ENCODE measurements around the gene RGS7.
"Not testable (repeated sequence)": the region's sequence is repeated elsewhere in the genome, so short reads cannot be mapped to it uniquely, and the experiment has no call there.

The RGS7 gene

DNA sequence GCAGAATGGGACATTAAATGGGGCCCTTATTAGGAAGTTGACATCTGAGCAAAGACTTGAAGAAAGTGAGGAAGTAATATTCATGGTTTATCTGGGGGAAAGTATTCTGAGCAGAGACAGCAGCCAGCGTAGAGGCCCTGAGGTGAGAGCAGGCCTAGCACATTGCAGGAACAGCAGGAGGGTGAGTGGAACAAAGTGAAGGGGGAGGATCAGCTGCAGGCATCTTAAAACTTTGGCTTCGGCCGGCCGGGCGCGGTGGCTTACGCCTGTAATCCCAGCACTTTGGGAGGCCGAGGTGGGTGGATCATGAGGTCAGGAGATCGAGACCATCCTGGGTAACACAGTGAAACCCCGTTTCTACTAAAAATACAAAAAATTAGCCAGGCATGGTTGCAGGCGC lies 55.0 kb downstream of the RGS7 start:
- peaks cover 14% of the 10 kb centered on the region for H3K4me1 ChIP-seq (ENCODE audit: control insufficient read depth, low read depth, low read length)
- not testable (repeated sequence) for H3K27me3 ChIP-seq (ENCODE audit: control insufficient read depth, insufficient read depth, low read length); H3K27ac ChIP-seq (ENCODE audit: low read length); H3K36me3 ChIP-seq (ENCODE audit: control insufficient read depth, low read depth, low read length); H3K4me3 ChIP-seq (ENCODE audit: low read length); H3K9me3 ChIP-seq (ENCODE audit: control insufficient read depth, low read depth, low read length); H3K9ac ChIP-seq (ENCODE audit: low read length)

- no peak overlapping the region for H3K4me3 ChIP-seq (ENCODE audit: low read length)
- no peak overlapping the region for H3K9ac ChIP-seq (ENCODE audit: low read length)
- peaks cover 14% of the 10 kb centered on the region for H3K4me1 ChIP-seq (ENCODE audit: control insufficient read depth, low read depth, low read length)
- no peaks in the 10 kb centered on the region for H3K27me3 ChIP-seq (ENCODE audit: control insufficient read depth, insufficient read depth, low read length)
- H3K9me3 ChIP-seq (ENCODE audit: control insufficient read depth, low read depth, low read length): peaks cover 3% of the 10 kb centered on the region
- no peaks in the 10 kb centered on the region for H3K36me3 ChIP-seq (ENCODE audit: control insufficient read depth, low read depth, low read length)
- H3K27ac ChIP-seq (ENCODE audit: low read length): no peak overlapping the region
Observed at GRCh38 chr1:241299347-241299746, 57.7 kb downstream of the RGS7 start.

GRCh38 chr1:241292973-241293372 lies 64.0 kb downstream of the RGS7 start:
- Histone ChIP-seq H3K4me3 (ENCODE audit: low read length) (no peak overlapping the region), H3K27me3 (ENCODE audit: control insufficient read depth, insufficient read depth, low read length) (no peaks in the 10 kb centered on the region), H3K9me3 (ENCODE audit: control insufficient read depth, low read depth, low read length) (no peaks in the 10 kb centered on the region), H3K4me1 (ENCODE audit: control insufficient read depth, low read depth, low read length) (no peaks in the 10 kb centered on the region), H3K36me3 (ENCODE audit: control insufficient read depth, low read depth, low read length) (no peaks in the 10 kb centered on the region), H3K27ac (ENCODE audit: low read length) (no peak overlapping the region), H3K9ac (ENCODE audit: low read length) (no peak overlapping the region)

- H3K4me1 ChIP-seq (ENCODE audit: control insufficient read depth, low read depth, low read length); H3K27me3 ChIP-seq (ENCODE audit: control insufficient read depth, insufficient read depth, low read length); H3K9me3 ChIP-seq (ENCODE audit: control insufficient read depth, low read depth, low read length); H3K36me3 ChIP-seq (ENCODE audit: control insufficient read depth, low read depth, low read length); H3K9ac ChIP-seq (ENCODE audit: low read length); H3K4me3 ChIP-seq (ENCODE audit: low read length); H3K27ac ChIP-seq (ENCODE audit: low read length): not testable (repeated sequence)
Observed at GRCh38 chr1:241291548-241291947, 65.5 kb downstream of the RGS7 start.

GRCh38 chr1:241286486-241286885 lies 70.5 kb downstream of the RGS7 start:
- Histone ChIP-seq H3K27ac (ENCODE audit: low read length) (no peak overlapping the region), H3K9me3 (ENCODE audit: control insufficient read depth, low read depth, low read length) (no peaks in the 10 kb centered on the region), H3K4me1 (ENCODE audit: control insufficient read depth, low read depth, low read length) (no peaks in the 10 kb centered on the region), H3K27me3 (ENCODE audit: control insufficient read depth, insufficient read depth, low read length) (no peaks in the 10 kb centered on the region), H3K36me3 (ENCODE audit: control insufficient read depth, low read depth, low read length) (no peaks in the 10 kb centered on the region), H3K9ac (ENCODE audit: low read length) (no peak overlapping the region), H3K4me3 (ENCODE audit: low read length) (no peak overlapping the region)

DNA sequence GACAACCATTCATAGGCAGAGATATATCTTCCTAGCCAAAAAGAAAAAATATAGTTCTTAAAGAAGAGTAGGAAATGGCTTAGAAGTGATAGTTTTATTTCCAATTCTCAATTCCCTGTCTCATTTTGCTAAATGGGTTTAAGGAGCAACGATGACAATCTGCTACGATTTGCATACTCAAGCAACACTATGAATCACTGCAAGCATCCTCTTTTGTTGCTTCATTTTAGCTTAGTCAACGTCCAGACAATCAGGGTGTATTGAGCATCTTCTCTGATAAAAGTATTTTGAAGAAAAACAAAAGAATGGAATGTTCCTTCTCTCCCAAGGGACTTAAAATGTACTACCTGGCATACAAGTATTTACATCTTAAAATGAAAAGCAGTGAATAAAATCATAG lies 80.6 kb downstream of the RGS7 start:
- Histone ChIP-seq H3K9ac (ENCODE audit: low read length) (no peak overlapping the region), H3K36me3 (ENCODE audit: control insufficient read depth, low read depth, low read length) (no peaks in the 10 kb centered on the region), H3K9me3 (ENCODE audit: control insufficient read depth, low read depth, low read length) (no peaks in the 10 kb centered on the region), H3K27me3 (ENCODE audit: control insufficient read depth, insufficient read depth, low read length) (no peaks in the 10 kb centered on the region), H3K4me3 (ENCODE audit: low read length) (no peak overlapping the region), H3K4me1 (ENCODE audit: control insufficient read depth, low read depth, low read length) (no peaks in the 10 kb centered on the region), H3K27ac (ENCODE audit: low read length) (no peak overlapping the region)

DNA sequence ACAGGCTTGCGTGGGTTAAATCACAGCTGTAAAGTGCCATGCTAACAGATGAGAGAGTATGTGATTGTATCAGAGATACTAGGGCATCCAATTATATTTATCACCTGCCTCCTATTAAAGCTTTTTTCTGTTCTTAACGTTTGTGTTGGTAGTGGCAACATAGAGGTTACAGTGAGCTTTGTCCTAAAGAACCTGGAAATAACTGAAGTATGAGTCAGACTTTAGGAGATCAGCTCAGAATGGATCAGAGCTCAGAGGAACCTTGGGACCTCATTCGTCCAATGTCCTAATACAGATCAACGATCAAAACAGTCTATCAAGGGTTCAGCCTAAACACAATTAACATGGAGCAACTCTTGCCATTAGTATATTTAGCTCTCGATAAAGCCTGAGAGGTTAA lies 81.0 kb downstream of the RGS7 start:
- Histone ChIP-seq H3K9me3 (ENCODE audit: control insufficient read depth, low read depth, low read length) (no peaks in the 10 kb centered on the region), H3K27ac (ENCODE audit: low read length) (no peak overlapping the region), H3K4me3 (ENCODE audit: low read length) (no peak overlapping the region)

GRCh38 chr1:241275226-241275625 lies 81.8 kb downstream of the RGS7 start:
- no peaks in the 10 kb centered on the region for H3K27me3 ChIP-seq (ENCODE audit: control insufficient read depth, insufficient read depth, low read length)
- H3K36me3 ChIP-seq (ENCODE audit: control insufficient read depth, low read depth, low read length): no peaks in the 10 kb centered on the region
- no peaks in the 10 kb centered on the region for H3K9me3 ChIP-seq (ENCODE audit: control insufficient read depth, low read depth, low read length)
- no peak overlapping the region for H3K27ac ChIP-seq (ENCODE audit: low read length)
- H3K9ac ChIP-seq (ENCODE audit: low read length): no peak overlapping the region
- no peak overlapping the region for H3K4me3 ChIP-seq (ENCODE audit: low read length)
- no peaks in the 10 kb centered on the region for H3K4me1 ChIP-seq (ENCODE audit: control insufficient read depth, low read depth, low read length)

More for the DNA sequence above, 81.0 kb downstream of the RGS7 start:
- Histone ChIP-seq H3K4me1 (ENCODE audit: control insufficient read depth, low read depth, low read length) (no peaks in the 10 kb centered on the region), H3K27me3 (ENCODE audit: control insufficient read depth, insufficient read depth, low read length) (no peaks in the 10 kb centered on the region), H3K9ac (ENCODE audit: low read length) (no peak overlapping the region), H3K36me3 (ENCODE audit: control insufficient read depth, low read depth, low read length) (no peaks in the 10 kb centered on the region)

DNA sequence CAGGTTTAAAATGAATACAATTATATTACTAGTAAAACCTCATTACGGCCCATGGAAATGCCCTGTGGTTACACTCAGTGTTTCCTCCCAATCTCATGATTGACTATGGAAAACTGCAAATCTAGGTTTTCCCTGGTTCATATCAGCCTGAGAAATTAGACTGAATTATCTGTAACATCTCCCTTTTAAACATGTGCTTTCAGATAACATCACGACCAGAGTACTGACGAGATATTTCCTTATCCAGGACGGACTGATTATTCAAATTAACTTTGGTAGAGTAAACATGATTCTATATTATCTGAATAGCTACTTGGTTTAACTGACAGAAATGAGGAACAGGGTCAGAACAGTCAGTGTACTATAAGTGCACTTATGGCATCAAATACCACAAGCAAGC lies 82.3 kb downstream of the RGS7 start:
- H3K27ac ChIP-seq (ENCODE audit: low read length): no peak overlapping the region

DNA sequence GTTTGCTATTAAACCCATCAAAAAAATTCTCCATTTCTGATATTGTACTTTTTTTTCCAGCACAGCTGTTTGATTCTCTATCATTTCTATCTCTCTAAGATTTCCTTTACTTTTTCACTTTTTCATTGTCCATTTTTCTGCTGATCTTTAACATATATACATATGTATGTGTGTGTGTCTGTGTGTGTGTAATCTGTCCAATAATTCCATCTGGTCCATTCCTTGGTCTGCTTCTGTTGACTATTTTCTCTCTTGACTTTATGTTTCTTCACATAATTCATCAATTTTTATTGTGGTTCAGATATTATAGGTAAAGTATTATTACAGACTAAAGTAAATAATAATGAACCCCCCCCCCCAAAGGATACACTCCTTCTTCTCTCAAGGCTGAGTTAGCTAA lies 84.2 kb downstream of the RGS7 start:
- H3K4me3 ChIP-seq (ENCODE audit: low read length): no peak overlapping the region
- no peaks in the 10 kb centered on the region for H3K9me3 ChIP-seq (ENCODE audit: control insufficient read depth, low read depth, low read length)
- H3K36me3 ChIP-seq (ENCODE audit: control insufficient read depth, low read depth, low read length): no peaks in the 10 kb centered on the region
- no peaks in the 10 kb centered on the region for H3K27me3 ChIP-seq (ENCODE audit: control insufficient read depth, insufficient read depth, low read length)
- no peak overlapping the region for H3K27ac ChIP-seq (ENCODE audit: low read length)
- no peaks in the 10 kb centered on the region for H3K4me1 ChIP-seq (ENCODE audit: control insufficient read depth, low read depth, low read length)
- H3K9ac ChIP-seq (ENCODE audit: low read length): no peak overlapping the region

More for the DNA sequence above, 82.3 kb downstream of the RGS7 start:
- Histone ChIP-seq H3K27me3 (ENCODE audit: control insufficient read depth, insufficient read depth, low read length) (no peaks in the 10 kb centered on the region), H3K36me3 (ENCODE audit: control insufficient read depth, low read depth, low read length) (no peaks in the 10 kb centered on the region), H3K4me1 (ENCODE audit: control insufficient read depth, low read depth, low read length) (no peaks in the 10 kb centered on the region), H3K9ac (ENCODE audit: low read length) (no peak overlapping the region), H3K9me3 (ENCODE audit: control insufficient read depth, low read depth, low read length) (no peaks in the 10 kb centered on the region), H3K4me3 (ENCODE audit: low read length) (no peak overlapping the region)

- H3K36me3 ChIP-seq (ENCODE audit: control insufficient read depth, low read depth, low read length): no peaks in the 10 kb centered on the region
- no peaks in the 10 kb centered on the region for H3K4me1 ChIP-seq (ENCODE audit: control insufficient read depth, low read depth, low read length)
- H3K27me3 ChIP-seq (ENCODE audit: control insufficient read depth, insufficient read depth, low read length): no peaks in the 10 kb centered on the region
- H3K4me3 ChIP-seq (ENCODE audit: low read length): no peak overlapping the region
- no peak overlapping the region for H3K27ac ChIP-seq (ENCODE audit: low read length)
- no peak overlapping the region for H3K9ac ChIP-seq (ENCODE audit: low read length)
- H3K9me3 ChIP-seq (ENCODE audit: control insufficient read depth, low read depth, low read length): no peaks in the 10 kb centered on the region
Observed at GRCh38 chr1:241271427-241271826, 85.6 kb downstream of the RGS7 start.

DNA sequence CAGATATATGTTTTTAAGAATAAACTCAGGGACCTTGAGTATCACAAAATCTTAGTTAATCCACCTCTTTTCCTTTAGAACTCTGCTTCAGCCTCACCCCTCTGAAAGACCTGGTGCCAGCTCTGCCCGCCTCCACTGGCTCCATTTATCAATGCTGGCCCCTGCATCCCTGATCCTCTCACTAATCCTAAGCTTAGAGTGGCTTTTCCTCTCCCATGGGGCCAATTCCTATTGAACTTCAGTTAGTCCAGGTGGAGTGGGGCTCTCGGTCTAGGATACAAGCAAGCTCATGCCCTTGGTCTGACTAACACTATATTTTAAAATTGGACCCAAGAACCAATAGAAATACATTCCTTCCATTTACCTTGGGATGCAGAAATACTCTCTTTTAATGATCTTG lies 87.0 kb downstream of the RGS7 start:
- Histone ChIP-seq H3K4me1 (ENCODE audit: control insufficient read depth, low read depth, low read length) (no peaks in the 10 kb centered on the region), H3K36me3 (ENCODE audit: control insufficient read depth, low read depth, low read length) (no peaks in the 10 kb centered on the region), H3K27me3 (ENCODE audit: control insufficient read depth, insufficient read depth, low read length) (no peaks in the 10 kb centered on the region), H3K9me3 (ENCODE audit: control insufficient read depth, low read depth, low read length) (no peaks in the 10 kb centered on the region), H3K4me3 (ENCODE audit: low read length) (no peak overlapping the region), H3K27ac (ENCODE audit: low read length) (no peak overlapping the region), H3K9ac (ENCODE audit: low read length) (no peak overlapping the region)

Data from iPS-18a (cell line).